Fibroblast of lung (primary cell): ENCODE results near the gene HTT. TPM values are rescaled to one million over a fixed set of nuclear protein-coding genes. Genes with fewer than 3 reads are reported as not detected.
"Not testable (repeated sequence)": the region's sequence is repeated elsewhere in the genome, so short reads cannot be mapped to it uniquely, and the experiment has no call there.

Source experiments
- DNase-seq, 2 donors: peaks; one replicate each; pipeline versions ENCODE4 v3.0.0 to v3.0.0-alpha.2; 2010; ENCODE audit warnings: low read depth in 2 of 2
- H2AFZ ChIP-seq: 2 replicates; pipeline ENCODE4 v1.5.1; 2012; ENCODE audit warnings: low read length, control low read depth, inconsistent platforms
- H3K27ac ChIP-seq: 2 replicates; pipeline ENCODE4 v1.5.1; 2011; ENCODE audit warnings: low read length, control low read depth; ENCODE audit not compliant: insufficient read depth
- H3K27me3 ChIP-seq: 2 replicates; pipeline ENCODE4 v1.5.1; 2011; ENCODE audit warnings: mild to moderate bottlenecking, low read length; ENCODE audit not compliant: control insufficient read depth, insufficient read depth
- H3K36me3 ChIP-seq: 2 replicates; pipeline ENCODE4 v1.5.1; 2011; ENCODE audit warnings: low read length; ENCODE audit not compliant: control insufficient read depth, insufficient read depth
- H3K4me1 ChIP-seq: 2 replicates; pipeline ENCODE4 v1.5.1; 2011; ENCODE audit warnings: low read length; ENCODE audit not compliant: control insufficient read depth, insufficient read depth; ENCODE audit errors: extremely low read depth
- H3K4me2 ChIP-seq: 2 replicates; pipeline ENCODE4 v1.5.1; 2011; ENCODE audit warnings: low read length, control low read depth; ENCODE audit not compliant: insufficient read depth; ENCODE audit errors: extremely low read depth
- H3K4me3 ChIP-seq, 4 experiments: fragments of 200-600 bp in 1 of 4; sonication (generic) in 1 of 4; replicated peaks in 1 of 4; 2 replicates each; pipeline ENCODE4 v1.5.1; 2011 to 2016; ENCODE audit warnings: low read length in 4 of 4, low read depth in 3 of 4, mild to moderate bottlenecking in 3 of 4, control low read depth in 2 of 4, inconsistent platforms in 1 of 4, mixed read lengths in 1 of 4; ENCODE audit not compliant: insufficient read depth in 1 of 4; ENCODE audit errors: control extremely low read depth in 1 of 4
- H3K79me2 ChIP-seq: 2 replicates; pipeline ENCODE4 v1.5.1; 2012; ENCODE audit warnings: mild to moderate bottlenecking, low read length, inconsistent platforms; ENCODE audit not compliant: control insufficient read depth, insufficient read depth
- H3K9ac ChIP-seq: 2 replicates; pipeline ENCODE4 v1.5.1; 2011; ENCODE audit warnings: mild to moderate bottlenecking, low read length, control low read depth; ENCODE audit not compliant: insufficient read depth
- H3K9me3 ChIP-seq: 2 replicates; pipeline ENCODE4 v1.5.1; 2012; ENCODE audit warnings: low read depth, low read length; ENCODE audit not compliant: control insufficient read depth, insufficient read depth
- H4K20me1 ChIP-seq: 2 replicates; pipeline ENCODE4 v1.5.1; 2011; ENCODE audit warnings: low read length; ENCODE audit not compliant: control insufficient read depth, insufficient read depth; ENCODE audit errors: extremely low read depth
- EZH2 ChIP-seq: IDR thresholded peaks from 2 replicates; pipeline ENCODE4 v1.5.1; 2012; ENCODE audit warnings: low read length, control low read depth, mild to moderate bottlenecking; ENCODE audit errors: missing control alignments
- polyA plus RNA-seq, 2 donors: library from polyadenylated mRNA; depleted of rRNA in 1 of 2; stranded (reverse) in 1 of 2; unstranded in 1 of 2; fragments of >200 nt; gene quantifications; 2 replicates each; pipeline ENCODE4 v1.2.1, GENCODE V29; 2011 to 2012; ENCODE audit warnings: missing spikeins in 1 of 2
- total RNA-seq: library from RNA; depleted of rRNA; stranded (reverse); fragments of >200 nt; gene quantifications from 2 replicates; pipeline ENCODE4 v1.2.1, GENCODE V29; 2014
- TF ChIP-seq, protein P1 (sequence below), 2 donors: IDR thresholded peaks in 1 of 2; conservative IDR thresholded peaks in 1 of 2; 1 replicate in 1 of 2; 2 replicates in 1 of 2; pipeline ENCODE4 v1.5.1; 2011 to 2012; ENCODE audit warnings: low read length in 2 of 2, control low read depth in 1 of 2, inconsistent platforms in 1 of 2, low read depth in 1 of 2, mild to moderate bottlenecking in 1 of 2

HTT gene
- total and polyA plus RNA-seq, 2 donors (not counting 1 experiment from before 2014, with no cell fraction given): 13.2 to 41.8 TPM

DNA sequence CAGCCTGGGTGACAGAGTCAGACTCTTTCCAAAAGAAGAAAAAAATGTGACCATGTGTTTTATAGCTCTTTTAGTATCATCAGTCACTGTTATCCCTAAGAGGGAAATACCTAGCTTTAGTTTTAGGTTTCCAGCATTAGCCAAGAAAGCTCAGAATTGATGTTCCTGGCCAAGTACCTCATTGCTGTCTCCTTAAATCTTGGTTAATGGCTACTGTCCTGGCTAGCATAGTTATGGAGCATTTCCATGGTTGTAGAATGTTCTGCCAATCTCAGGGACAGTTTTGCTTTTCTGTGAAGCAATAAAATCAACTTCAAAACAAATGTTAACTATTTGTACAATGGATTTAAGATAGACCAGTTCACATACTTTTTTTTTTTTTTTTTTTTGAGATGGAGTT lies 74.4 kb downstream of the HTT start:
- Histone ChIP-seq H3K27me3 (no peaks in the 10 kb centered on the region), H3K79me2 (no peaks in the 10 kb centered on the region), H3K9ac (no peak overlapping the region), H3K36me3 (peaks cover 15% of the 10 kb centered on the region), H3K4me3 (no peak overlapping the region), H3K4me1 (no peaks in the 10 kb centered on the region), H3K27ac (no peak overlapping the region), H3K9me3 (no peaks in the 10 kb centered on the region), H3K4me2 (no peak overlapping the region), H4K20me1 (no peaks in the 10 kb centered on the region), H2AFZ (no peak overlapping the region)
- TF ChIP-seq, protein P1, sequence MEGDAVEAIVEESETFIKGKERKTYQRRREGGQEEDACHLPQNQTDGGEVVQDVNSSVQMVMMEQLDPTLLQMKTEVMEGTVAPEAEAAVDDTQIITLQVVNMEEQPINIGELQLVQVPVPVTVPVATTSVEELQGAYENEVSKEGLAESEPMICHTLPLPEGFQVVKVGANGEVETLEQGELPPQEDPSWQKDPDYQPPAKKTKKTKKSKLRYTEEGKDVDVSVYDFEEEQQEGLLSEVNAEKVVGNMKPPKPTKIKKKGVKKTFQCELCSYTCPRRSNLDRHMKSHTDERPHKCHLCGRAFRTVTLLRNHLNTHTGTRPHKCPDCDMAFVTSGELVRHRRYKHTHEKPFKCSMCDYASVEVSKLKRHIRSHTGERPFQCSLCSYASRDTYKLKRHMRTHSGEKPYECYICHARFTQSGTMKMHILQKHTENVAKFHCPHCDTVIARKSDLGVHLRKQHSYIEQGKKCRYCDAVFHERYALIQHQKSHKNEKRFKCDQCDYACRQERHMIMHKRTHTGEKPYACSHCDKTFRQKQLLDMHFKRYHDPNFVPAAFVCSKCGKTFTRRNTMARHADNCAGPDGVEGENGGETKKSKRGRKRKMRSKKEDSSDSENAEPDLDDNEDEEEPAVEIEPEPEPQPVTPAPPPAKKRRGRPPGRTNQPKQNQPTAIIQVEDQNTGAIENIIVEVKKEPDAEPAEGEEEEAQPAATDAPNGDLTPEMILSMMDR (conservative IDR thresholded peaks at IDR 0.05 in 1 of 2, IDR thresholded peaks at IDR 0.05 in 1 of 2; ENCODE audit: low read depth in 1 of 2, low read length in 2 of 2): no peak
- no peak for TF ChIP-seq EZH2
- DNase-seq: no peak

DNA sequence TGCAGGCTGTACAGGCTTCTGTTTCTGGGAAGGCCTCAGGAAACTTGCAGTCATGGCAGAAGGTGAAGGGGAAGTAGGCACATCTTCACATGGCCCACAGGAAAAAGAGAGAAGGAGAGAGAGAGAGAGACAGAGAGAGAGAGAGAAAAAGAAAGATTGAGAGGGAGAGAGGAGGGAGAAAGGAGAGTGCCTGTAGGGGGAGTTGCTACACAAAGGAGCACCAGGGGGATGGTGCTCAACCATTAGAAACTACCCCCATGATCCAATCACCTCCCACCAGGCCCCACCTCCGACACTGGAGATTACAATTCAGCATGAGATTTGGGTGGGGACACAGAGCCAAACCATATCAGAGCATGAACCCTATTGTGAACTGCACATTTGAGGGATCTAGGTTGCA lies 76.8 kb downstream of the HTT start:
- H3K4me3 ChIP-seq, H3K4me2 ChIP-seq, H3K9me3 ChIP-seq, H3K79me2 ChIP-seq, H2AFZ ChIP-seq, H4K20me1 ChIP-seq, DNase-seq, H3K9ac ChIP-seq, H3K27me3 ChIP-seq, H3K27ac ChIP-seq, H3K4me1 ChIP-seq: not testable (repeated sequence)
- H3K36me3 ChIP-seq: peaks cover 17% of the 10 kb centered on the region

DNA sequence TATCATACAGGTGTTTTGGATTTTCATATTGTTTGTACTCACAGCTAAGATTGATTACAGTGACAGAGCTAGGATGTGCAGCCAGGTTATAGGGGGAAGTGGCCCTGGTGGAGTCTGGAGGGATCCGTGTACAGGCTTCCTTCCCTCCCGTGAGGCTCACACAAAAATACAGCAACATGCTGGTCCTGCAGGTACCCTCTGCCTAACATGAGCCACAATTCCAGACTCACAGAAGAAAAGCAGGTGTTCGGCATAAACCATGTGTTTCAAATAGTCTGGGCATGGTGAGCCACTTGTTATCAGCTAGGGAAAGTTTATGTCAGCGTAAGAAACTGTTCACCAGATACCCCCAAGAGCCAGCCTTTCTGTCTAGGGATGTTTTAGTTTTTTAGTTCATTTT lies 82.9 kb downstream of the HTT start:
- no peak overlapping the region for H3K27ac ChIP-seq
- no peaks in the 10 kb centered on the region for H3K79me2 ChIP-seq
- H3K4me2 ChIP-seq: no peak overlapping the region
- H3K36me3 ChIP-seq: peaks cover 10% of the 10 kb centered on the region
- H3K4me1 ChIP-seq: no peaks in the 10 kb centered on the region
- no peaks in the 10 kb centered on the region for H3K27me3 ChIP-seq
- H4K20me1 ChIP-seq: no peaks in the 10 kb centered on the region
- TF ChIP-seq, protein P1 (conservative IDR thresholded peaks at IDR 0.05 in 1 of 2, IDR thresholded peaks at IDR 0.05 in 1 of 2; ENCODE audit: low read depth in 1 of 2, low read length in 2 of 2): no peak
- no peak for TF ChIP-seq EZH2
- no peak for DNase-seq
- no peak overlapping the region for H2AFZ ChIP-seq
- H3K9me3 ChIP-seq: no peaks in the 10 kb centered on the region
- H3K9ac ChIP-seq: no peak overlapping the region
- no peak overlapping the region for H3K4me3 ChIP-seq
